Activated CD4-positive, CD25-positive, alpha-beta regulatory T cell treated with anti-CD3 and anti-CD28 coated beads, Interleukin-2, amount 50 U/mL, for 24 hours (primary cell): ENCODE measurements around the gene FAM241A.
A peak's percentile ranks its signal among the peaks of the same experiment; 100 is the strongest.
"Not testable (repeated sequence)": the region's sequence is repeated elsewhere in the genome, so short reads cannot be mapped to it uniquely, and the experiment has no call there.

ENCODE experiments used
- ATAC-seq, 2 donors: fragments of 150-1000 bp; cut with Tn5 transposase; one replicate each; pipeline ENCODE4 v1.10.0; 2021; ENCODE audit warnings: mild to moderate bottlenecking in 1 of 2, moderate library complexity in 1 of 2

Gene FAM241A

DNA sequence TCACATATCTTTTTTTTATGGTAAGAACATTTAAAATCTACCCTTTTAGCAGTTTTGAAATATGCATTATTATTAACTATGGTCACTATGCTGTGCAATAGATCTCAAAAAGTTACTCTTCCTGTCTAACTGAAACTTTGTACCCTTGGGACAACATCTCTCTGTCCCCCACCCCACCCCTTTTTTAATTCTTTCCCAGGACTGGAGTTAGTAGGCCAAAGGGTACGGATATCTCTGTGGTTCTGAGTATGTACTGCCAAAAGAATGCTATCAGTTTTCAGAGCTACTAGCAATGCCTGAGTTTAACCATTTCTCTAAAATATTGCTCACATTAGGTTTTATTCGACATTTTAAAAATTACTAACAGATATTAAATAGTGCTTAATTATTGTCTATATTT lies 4.7 kb upstream of the FAM241A start:
- ATAC-seq: no peak

GRCh38 chr4:112141366-112142138 lies 3.7 kb upstream of the FAM241A start:
- ATAC-seq: no peak

DNA sequence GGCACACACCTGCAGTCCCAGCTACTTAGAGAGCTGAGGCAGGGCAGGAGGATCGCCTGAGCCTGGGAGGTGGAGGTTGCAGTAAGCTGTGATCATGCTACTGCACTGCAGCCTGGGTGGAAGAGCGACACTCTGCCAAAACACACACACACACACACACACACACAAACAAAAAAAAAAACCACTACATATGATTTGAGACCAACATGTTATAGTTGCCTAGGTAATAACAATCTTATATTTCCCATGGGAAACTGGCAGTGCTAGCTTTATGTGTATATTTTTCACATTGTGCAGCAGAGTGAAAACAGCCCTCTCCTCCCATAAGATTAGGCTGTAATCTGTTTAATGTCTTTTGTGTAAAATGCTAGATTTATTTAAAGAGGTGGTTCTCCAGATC lies 3.1 kb upstream of the FAM241A start:
- ATAC-seq: no peak

GRCh38 chr4:112143781-112144180 lies 1.5 kb upstream of the FAM241A start:
- no peak for ATAC-seq

- ATAC-seq: no peak
Measured at GRCh38 chr4:112144546-112145325, 518 bp upstream of the FAM241A start.

DNA sequence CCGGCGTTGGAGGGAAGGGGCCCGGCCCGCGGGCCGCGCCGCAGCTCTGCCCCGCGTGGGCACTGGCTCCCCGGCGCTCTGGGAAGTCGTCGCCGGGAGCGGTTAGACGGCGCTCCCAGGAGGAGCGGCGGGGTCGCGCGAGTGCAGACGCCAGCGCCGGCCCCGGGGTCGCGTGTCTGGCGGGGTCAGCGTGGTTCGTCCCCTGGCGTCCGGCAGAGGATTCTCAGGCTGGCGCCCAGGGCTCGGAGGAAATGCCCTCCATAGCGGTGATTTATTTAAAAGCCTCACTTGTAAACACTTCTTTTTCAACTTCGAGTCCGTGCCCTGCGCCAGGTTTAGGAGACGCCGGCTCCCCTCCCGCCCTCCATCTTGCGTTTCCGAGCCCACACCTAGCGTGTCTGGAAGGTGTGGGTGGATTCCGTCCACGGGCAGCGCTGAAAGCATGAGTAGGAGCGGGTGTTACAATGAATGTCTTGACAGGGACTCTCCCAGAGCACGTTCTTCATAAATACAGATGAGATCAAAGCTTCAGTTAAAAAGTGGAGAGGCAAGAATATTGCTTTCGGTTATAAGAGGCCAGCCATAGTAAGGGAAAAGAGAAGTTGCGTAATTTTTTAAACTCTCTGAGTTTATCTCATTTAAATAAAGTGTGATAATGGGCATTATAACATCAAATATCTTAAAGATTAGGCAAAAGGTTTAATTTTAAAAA lies 692 bp downstream of the FAM241A start:
- peak; percentile 77 to 80 for ATAC-seq

DNA sequence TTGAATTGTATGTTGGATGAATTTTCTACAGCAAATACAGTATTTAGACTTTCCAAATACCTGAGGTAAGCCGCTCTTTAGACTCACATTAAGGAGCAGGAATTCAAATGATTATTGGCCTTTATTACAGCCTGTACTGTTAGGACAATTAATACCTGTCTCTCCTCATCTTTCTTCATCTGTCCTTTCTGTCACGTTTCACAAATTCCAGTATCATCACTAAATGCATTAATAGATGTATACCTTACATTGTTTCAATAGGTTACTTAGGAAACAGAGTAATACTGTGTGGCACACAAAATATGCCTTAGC lies 1.2 kb downstream of the FAM241A start:
- ATAC-seq: no peak

DNA sequence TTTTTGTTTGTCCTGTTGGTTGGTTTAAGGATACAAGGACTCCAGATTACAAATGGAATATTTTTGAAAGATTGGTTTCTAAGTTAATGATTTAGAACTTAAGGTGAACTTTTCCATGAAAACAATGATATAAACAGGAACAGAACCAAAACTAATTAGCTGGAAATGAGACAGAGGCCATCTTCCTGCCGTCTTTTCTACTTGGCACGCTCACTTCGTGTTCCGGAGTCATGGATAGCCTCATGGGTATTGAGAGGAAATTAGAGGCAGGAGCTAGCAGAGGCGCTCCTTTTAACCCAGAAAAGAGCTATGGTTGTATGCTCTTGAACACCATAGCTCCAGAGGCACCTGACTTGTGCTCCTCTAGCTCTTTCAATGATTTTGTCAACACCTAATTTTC lies 2.4 kb downstream of the FAM241A start:
- no peak for ATAC-seq

GRCh38 chr4:112150920-112151319 lies 5.7 kb downstream of the FAM241A start:
- no peak for ATAC-seq

- ATAC-seq: no peak
Measured at GRCh38 chr4:112152521-112152920, 7.3 kb downstream of the FAM241A start.

DNA sequence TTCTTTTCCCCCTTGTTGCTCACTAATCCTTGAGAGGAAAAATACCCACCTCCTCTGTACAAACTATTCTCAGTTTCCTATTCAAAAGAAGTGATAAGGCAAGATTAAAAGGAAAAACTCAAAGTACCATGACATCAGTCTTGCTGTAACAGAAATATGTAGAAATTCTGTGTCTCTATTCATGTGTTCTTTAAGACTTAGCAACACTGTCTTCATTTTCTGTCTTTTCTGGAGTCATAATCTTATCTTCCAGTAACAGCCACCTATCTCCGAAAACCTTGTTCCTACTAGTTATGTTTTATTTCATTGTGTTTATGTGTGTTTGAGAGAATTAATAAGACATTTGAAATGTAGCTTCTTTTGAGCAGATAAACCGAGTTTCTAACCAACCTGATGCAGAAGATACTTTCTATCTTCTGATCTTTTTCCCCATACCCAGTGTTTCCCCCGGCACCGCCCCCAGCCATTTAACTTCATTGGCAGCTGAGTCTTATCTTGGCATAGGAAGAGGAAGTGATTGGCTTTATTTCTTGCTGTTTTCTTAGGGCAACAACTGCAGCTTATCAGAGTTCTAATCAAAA lies 8.0 kb downstream of the FAM241A start:
- no peak for ATAC-seq

DNA sequence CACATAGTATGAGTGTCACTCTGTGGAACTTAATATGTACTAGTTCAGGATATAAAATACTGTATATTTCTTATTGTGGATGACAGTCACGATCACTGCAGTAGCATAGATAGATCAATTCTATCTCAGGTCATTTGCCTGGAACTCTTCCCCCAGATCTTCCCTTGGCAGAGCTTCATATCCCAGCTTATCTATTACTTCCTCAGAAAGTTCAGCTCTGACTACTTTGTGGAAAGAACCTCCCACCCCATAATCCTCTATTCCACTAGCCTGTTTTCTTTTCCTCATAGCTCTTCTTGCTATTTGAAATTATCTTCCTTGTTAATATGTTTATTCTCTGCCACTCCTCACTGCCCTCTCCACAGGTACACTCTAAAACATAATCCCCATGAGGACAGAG lies 10.9 kb downstream of the FAM241A start:
- no peak for ATAC-seq

DNA sequence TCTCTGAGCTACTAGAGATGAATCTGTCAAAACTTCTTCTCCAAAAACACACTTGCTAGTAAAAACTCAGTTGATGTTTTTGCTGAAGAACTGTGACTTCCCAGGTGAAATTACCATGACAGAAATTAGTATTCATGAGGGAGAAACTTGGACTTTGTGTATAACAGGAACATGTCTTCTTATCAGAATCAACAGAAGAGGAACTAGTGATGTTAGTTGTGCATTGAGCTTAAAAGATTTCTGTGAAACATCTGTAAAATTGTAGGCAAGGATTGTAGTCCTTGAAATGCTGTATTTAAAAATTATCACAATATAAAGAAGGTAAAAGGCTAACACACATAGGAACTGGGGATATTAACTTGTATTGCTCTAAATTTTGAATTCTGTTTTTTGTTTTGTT lies 11.3 kb downstream of the FAM241A start:
- ATAC-seq: no peak

GRCh38 chr4:112163706-112164105 lies 18.5 kb downstream of the FAM241A start:
- not testable (repeated sequence) for ATAC-seq

DNA sequence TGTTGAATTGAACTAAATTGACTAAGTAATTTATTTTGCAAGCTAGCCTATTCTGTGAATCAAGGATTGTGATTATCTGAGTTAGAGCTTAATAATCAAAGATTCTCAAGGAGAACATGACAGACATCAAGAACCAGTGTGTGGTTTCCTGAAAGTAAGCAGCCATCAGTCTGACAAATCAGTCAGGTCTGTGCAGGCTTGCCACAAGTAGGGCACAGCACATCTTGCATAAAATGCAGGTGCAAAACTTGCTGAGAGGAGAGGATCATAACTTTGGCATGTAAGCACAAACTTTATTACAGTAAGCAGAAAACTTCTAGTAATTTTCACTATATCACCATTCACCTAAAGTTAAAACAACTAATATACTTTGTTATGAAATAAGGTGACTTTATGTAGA lies 22.5 kb downstream of the FAM241A start:
- ATAC-seq: peak; percentile 60

- no peak for ATAC-seq
Measured at GRCh38 chr4:112168719-112169500, 23.7 kb downstream of the FAM241A start.

GRCh38 chr4:112170451-112170993 lies 25.3 kb downstream of the FAM241A start:
- ATAC-seq: peak; percentile 70

DNA sequence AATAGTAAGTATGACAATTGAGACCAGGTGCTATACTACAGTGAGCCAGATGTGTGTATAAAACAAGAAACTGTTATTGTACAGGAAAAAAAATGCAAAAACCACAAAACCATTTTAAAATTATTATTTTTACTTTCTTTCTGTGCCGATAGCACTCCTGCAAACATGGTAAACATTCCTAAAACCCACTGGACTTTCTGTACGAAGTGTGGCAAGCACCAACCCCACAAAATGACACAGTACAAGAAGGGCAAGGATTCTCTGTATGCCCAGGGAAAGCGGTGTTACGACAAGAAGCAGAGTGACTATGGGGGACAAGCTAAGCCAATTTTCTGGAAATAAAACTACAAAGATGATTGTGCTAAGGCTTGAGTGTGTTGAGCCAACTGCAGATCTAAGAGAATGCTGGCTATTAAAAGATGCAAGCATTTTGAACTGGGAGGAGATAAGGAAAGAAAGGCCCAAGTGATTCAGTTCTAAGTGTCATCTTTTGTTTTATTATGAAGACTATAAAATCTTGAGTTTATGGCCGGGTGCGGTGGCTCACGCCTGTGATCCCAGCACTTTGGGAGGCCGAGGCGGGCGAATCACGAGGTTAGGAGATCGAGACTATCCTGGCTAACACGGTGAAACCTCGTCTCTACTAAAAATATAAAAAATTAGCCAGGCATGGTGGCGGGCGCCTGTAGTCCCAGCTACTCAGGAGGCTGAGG lies 26.0 kb downstream of the FAM241A start:
- ATAC-seq: not testable (repeated sequence)

DNA sequence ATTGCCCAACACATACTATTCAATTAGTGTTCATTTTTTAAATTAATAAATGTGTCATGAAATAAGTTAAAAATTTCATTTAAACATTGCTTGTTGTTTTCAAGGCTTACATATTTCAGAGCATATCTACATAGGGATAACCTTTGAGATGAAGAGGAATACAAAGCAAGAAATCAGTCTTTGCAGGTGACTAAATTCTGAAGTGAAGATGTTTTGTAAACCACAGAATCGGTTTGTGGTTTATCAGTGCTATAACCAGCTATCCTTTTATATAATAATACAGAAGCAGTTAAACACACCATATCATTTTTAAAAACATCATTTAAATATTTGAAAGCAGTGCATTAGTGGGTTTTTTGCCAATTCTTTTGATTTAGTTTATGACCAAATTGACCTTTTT lies 26.9 kb downstream of the FAM241A start:
- ATAC-seq: peak in 1 of 2 donors; percentile 52

DNA sequence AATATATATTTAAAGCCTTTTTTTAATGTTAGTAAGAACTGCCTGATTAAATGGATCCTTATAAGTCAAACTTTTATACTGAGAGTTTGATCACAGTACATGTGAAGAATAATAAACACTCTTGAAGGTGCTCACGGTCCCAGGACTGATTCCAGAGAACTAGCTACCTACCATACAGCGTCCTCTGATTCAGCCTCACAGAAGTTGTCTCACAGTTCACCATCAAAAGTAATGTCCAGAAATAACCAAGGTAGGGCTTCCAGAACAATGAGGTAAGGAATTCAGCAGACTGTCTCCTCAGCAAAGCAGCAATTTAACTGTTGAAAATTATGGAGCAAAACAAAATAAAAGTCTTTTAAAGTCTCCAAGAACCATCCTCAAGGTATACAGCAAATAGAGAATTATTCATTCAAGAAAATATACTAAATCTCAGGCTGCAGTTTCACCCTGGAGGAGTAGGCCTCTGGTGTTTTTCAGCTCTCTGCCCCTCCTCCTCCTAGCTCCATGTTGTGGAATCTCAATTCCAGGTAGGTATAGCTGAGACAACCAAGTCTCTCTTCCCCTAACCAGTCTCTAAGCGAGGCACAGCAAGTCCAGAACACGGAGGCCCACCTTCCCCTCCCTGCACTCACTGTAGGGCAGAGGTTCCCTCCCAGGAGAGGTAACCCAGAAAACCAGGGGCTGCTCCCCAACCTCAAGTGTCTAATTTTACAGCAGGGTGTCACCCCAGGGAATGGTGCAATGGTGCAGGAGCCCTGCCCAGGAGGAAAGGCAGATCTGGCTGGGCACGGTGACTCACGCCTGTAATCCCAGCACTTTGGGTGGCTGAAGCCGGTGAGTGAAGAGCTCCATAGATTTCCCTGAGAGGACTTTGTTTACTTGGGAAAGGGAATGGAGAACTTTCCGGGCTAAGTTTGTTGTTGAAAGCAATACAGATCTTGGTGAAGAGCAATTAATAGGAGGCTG lies 28.6 kb downstream of the FAM241A start:
- no peak for ATAC-seq
